ENCODE data around the gene GSE1. TPM values are rescaled to one million over a fixed set of nuclear protein-coding genes. Genes with fewer than 3 reads are reported as not detected.

GSE1 gene
- total RNA-seq, 1 experiment from 2014 or later: 90.2 TPM

GRCh38 chr16:85579191-85579590 is 33.9 kb upstream of the GSE1 start (continued):
- TF ChIP-seq, protein P1, sequence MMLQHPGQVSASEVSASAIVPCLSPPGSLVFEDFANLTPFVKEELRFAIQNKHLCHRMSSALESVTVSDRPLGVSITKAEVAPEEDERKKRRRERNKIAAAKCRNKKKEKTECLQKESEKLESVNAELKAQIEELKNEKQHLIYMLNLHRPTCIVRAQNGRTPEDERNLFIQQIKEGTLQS (IDR thresholded peaks at IDR 0.05): no peak
- TF ChIP-seq REST (IDR thresholded peaks at IDR 0.05; ENCODE audit: low read depth): no peak
- no peak for TF ChIP-seq RAD21 (IDR thresholded peaks at IDR 0.05; ENCODE audit: low read depth)

GRCh38 chr16:85579923-85580580 is 33.1 kb upstream of the GSE1 start:
- no peaks in the 10 kb centered on the region for H3K36me3 ChIP-seq (ENCODE audit: control insufficient read depth in 1 of 2, insufficient read depth in 2 of 2, low read length in 2 of 2)
- no peak overlapping the region for H3K4me3 ChIP-seq (replicated peaks in 1 of 2; ENCODE audit: low read depth in 1 of 2, low read length in 2 of 2)
- ChIA-PET RAD21 (ENCODE audit: low non-redundant PET in 1 of 2, low total read pairs in 2 of 2, uncharacterized antibody in 2 of 2, unreplicated experiment in 2 of 2) (no interaction called here), CTCF (no interaction called here), POLR2A (no interaction called here)
- DNase-seq (ENCODE audit: low read depth, low spot score): no peak
- H3K27me3 ChIP-seq (ENCODE audit: insufficient read depth, low read length): no peaks in the 10 kb centered on the region
- no TSS peak for BruUV-seq (replicated peaks)
- no peak overlapping the region for H2AFZ ChIP-seq (ENCODE audit: low read depth, low read length, poor library complexity, severe bottlenecking)
- no peak overlapping the region for H3K4me2 ChIP-seq (ENCODE audit: low read length)
- H3K9me2 ChIP-seq (ENCODE audit: insufficient read depth): no peaks in the 10 kb centered on the region
- peaks cover 0 to 7% of the 10 kb centered on the region in 2 experiments; a peak in 1 of 4 replicates for H3K4me1 ChIP-seq (ENCODE audit: control insufficient read depth in 1 of 2, insufficient read depth in 2 of 2, low read length in 2 of 2)
- intact Hi-C loops (cut with micrococcal nuclease): no loop called here
- no peak overlapping the region for H3K9ac ChIP-seq (ENCODE audit: low read length)
- H3K27ac ChIP-seq (ENCODE audit: low read depth, low read length): no peak overlapping the region
- no peaks in the 10 kb centered on the region for H3K9me3 ChIP-seq (ENCODE audit: control insufficient read depth in 1 of 2, insufficient read depth in 1 of 2, low read depth in 1 of 2, low read length in 2 of 2)
- H4K20me1 ChIP-seq (ENCODE audit: insufficient read depth): no peaks in the 10 kb centered on the region
- H3K79me2 ChIP-seq (ENCODE audit: insufficient read depth, low read length): no peaks in the 10 kb centered on the region
- no peak for ATAC-seq
- TF ChIP-seq CTCF (IDR thresholded peaks at IDR 0.05 in 2 of 3, conservative IDR thresholded peaks at IDR 0.05 in 1 of 3; ENCODE audit: borderline replicate concordance in 1 of 3, insufficient read depth in 1 of 3, low read depth in 2 of 3, low read length in 2 of 3) (no peak), TCF7L2 (IDR thresholded peaks at IDR 0.05; ENCODE audit: borderline replicate concordance, extremely low read depth, insufficient read depth, insufficient read length) (no peak), FOSL1 (IDR thresholded peaks at IDR 0.05; ENCODE audit: low read depth) (no peak), EZH2phosphoT487 (IDR thresholded peaks at IDR 0.05; ENCODE audit: borderline replicate concordance) (no peak), EGR1 (IDR thresholded peaks at IDR 0.05; ENCODE audit: low read depth) (no peak), CBX3 (IDR thresholded peaks at IDR 0.05; ENCODE audit: low read depth) (no peak), ZFX (IDR thresholded peaks at IDR 0.05) (no peak), YY1 (IDR thresholded peaks at IDR 0.05; ENCODE audit: extremely low read depth, insufficient replicate concordance, low read depth, low read length) (no peak), SP1 (IDR thresholded peaks at IDR 0.05; ENCODE audit: low read depth) (no peak), SRF (IDR thresholded peaks at IDR 0.05; ENCODE audit: low read depth) (no peak), ELF1 (IDR thresholded peaks at IDR 0.05; ENCODE audit: borderline replicate concordance, low read depth) (no peak), EZH2 (IDR thresholded peaks at IDR 0.05) (no peak), RAD21 (IDR thresholded peaks at IDR 0.05; ENCODE audit: low read depth) (no peak), POLR2A (IDR thresholded peaks at IDR 0.05; ENCODE audit: borderline replicate concordance, extremely low read depth, insufficient read depth, insufficient read length) (no peak)
- TF ChIP-seq, protein P1 (IDR thresholded peaks at IDR 0.05): no peak
